SK-N-SH treated with all-trans-retinoic acid at 6 μM for 48 hours (cell line): ENCODE data around the gene USP54.

ENCODE experiments used
- ESRRG ChIP-seq: fragments of 250-450 bp; sonication (Bioruptor Pico); IDR thresholded peaks from 2 replicates; pipeline ENCODE4 v1.6.1; 2021; ENCODE audit warnings: mild to moderate bottlenecking
- ZFP30 ChIP-seq: fragments of 450-650 bp; formaldehyde crosslinking; IDR thresholded peaks from 2 replicates; pipeline ENCODE4 v1.5.0; 2022; ENCODE audit warnings: mild to moderate bottlenecking, moderate library complexity

DNA sequence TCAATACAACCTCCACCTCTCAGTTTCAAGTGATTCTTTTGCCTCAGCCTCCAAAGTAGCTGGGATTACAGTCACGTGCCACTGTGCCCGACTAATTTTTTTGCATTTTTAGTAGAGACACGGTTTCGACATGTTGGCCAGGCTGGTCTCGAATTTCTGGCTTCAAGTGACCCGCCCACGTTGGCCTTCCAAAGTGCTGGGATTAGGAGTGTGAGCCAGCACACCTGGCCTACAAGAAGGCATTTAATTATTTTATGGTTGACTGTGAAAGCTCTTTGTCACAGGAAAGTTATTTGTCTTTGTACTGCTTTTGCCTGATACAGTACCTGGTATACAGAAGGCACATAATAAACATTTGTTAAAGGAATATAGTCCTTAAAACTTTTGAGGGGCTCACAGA is 37.3 kb upstream of the USP54 start:
- TF ChIP-seq ZFP30 (no peak), ESRRG (CRISPR knock-in tag) (no peak)
